NCI-H1930 (cell line): ENCODE measurements around the gene SH3RF3.

ENCODE experiments used
- DNase-seq, 2 experiments: peaks; one replicate each; lab custom pipeline; 2025; lab: John Stamatoyannopoulos, UW

SH3RF3 gene

DNA sequence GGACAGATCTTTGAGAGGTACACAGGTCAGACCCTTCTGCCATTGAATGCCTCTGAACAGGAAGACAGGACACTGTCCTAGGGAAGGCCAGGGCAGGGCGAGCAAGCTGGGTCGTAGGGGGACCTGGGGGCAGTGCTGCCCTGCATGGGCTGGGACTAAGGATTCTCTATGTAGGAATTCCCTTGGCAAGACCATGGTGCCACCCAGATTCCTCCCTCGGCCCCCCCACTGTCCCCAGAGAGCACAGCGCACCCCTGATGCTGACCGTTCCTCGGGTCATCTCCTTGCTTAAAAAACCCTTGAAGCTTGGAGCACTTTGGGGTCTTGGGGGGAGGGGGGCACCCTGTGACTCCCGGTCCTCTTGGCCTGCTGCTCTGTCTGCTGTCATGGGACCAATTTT is 289.7 kb downstream of the SH3RF3 start:
- no peak for DNase-seq

DNA sequence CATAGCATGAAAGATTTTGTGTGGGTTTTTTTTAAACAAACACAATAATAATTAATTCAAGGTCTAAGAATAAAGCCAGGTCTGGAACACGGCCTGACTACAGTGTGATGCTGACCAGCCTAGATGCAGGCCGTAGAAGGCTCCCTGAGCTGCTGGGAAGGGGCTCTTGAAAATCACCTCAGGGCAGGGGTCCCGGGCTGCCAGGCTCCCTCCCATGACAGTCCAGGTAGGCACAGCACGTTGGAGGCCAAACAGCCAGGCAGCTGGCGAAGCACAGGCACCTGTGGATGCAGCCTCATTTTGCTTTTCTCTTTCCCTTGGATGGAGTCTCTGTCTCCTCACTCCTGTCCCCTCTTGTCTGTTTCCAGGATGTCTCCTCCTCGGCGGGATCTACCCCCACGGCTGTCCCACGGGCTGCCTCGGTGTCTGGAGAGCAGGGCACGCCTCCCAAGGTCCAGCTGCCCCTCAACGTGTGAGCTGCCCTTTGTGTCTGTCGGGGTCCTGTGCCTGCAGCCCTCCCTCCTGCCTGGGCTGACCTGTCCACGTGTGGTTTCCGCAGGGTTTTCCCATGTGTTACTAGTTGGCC is 290.3 kb downstream of the SH3RF3 start:
- DNase-seq, result no peak

DNA sequence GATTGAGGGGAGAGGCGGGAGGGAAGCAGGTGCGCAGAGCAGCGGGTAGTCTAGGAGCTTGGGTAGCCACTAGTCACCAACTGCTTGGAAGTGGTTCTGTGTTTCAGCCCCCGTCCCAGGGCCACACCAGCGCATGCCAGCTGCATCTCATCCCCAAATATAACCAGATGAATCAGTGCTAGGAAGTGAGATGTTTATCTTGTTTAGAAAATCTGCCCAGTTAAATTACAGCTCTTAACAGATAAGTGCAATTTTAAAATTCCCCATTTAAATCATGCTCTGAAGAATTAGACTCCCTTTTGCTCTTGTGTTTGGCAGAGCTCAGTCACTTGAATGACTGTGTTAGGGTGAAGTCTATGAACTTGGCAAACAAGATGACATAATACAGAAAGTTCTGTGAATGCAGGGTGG is 291.0 kb downstream of the SH3RF3 start:
- no peak for DNase-seq

DNA sequence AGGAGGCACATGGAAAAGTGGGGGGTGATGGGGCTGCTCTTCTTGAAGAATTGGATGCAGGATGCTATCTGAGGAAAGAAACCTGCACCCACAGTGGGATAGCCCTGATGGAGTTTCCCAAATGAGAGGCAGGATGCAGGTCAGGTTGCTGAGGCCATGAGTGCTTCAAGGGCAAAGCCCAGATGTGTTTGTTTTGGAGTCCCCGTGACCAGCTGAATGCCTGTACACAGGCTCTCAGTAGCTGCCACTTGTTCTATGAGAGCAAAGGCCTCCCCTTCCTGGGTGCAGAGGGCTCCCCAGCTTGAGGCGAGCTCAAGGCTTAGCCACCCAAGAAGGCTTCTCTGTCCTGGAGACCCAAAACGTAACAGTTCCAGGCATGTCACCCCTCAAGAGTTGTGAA is 292.1 kb downstream of the SH3RF3 start:
- DNase-seq, result no peak

DNA sequence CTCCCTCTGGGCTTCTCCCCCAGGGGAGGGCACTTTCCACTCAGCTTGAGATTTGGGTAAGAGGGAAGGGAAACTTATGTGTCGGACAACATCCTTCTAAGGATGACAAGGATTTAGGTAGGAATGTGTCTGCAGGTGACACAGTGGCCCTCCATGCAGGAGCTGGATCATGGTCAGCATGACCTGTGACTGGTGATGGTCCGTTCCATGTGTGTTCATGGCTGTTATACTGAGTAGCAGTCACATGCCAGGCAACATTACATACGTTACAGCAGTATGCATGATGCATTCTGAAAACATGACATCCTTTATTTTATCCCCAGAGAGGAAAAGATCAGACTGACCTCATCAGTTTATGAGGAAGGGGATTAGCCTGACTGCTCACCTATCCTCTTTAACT is 292.6 kb downstream of the SH3RF3 start:
- no peak for DNase-seq

DNA sequence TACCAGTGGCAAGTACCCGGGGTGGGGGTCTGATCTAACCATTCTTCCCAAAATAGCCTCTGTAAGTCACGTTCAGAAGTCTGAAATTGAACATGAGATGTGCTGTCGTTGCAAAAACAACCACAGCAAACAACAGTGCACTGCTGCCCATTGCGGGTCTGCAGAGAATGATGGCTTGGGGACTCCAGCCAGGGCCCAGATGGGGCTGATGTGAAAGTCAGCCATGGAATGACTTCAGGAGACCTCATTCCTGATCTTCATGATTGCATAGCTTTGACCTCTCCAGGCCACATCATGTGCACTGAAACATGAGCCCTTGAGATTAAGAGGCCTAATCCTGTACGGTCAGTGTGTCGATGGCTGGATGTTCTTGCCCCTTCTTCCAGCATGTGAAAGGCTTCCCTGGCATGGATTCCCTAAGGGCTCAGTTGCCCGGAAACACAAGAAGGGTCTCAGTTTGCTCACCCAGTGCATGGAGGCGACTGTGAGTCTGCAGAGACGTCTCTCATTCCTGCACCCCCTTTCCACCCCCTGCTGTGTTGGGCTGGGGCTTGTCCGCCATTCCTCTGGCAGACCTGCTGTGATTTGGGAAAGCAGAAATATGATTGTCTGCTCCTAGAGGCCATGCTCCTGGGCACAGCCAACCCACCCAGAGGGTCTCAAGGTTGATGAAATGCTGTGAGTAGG is 293.2 kb downstream of the SH3RF3 start:
- DNase-seq, result no peak

DNA sequence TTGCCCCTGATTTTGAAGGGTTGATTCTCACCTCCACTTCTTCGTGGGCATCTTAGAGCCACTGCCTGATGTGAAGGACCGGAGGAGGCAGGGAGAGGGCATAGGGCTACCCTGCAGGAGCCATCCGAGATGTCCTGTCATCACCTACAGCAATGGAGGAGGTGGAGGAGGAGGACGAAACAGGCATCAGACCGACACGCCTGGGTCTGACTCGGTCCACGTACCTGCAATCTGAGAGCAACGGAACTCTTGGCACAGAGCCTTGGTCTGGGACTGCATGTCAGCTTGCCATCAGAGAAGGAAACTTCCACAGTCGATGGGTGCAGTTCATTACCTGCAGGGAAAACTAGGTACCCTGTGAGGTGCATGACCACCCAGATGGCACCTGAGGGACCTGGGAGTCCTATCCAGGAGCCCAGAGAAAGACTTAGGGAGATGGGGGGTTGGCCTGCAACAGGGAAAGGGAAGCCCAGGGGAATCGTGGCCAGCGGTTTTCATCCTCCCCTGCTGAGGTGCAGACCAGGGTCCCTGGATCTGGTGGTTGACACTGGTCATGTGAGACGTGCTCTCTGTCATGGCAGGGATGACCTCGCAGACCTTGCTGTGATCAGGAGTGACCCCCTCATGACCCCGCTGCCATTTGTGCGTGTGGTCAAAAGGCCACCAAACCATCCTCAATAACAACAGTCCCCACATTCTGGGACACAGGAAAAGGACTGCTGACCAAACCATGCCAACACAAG is 293.9 kb downstream of the SH3RF3 start:
- no peak for DNase-seq

DNA sequence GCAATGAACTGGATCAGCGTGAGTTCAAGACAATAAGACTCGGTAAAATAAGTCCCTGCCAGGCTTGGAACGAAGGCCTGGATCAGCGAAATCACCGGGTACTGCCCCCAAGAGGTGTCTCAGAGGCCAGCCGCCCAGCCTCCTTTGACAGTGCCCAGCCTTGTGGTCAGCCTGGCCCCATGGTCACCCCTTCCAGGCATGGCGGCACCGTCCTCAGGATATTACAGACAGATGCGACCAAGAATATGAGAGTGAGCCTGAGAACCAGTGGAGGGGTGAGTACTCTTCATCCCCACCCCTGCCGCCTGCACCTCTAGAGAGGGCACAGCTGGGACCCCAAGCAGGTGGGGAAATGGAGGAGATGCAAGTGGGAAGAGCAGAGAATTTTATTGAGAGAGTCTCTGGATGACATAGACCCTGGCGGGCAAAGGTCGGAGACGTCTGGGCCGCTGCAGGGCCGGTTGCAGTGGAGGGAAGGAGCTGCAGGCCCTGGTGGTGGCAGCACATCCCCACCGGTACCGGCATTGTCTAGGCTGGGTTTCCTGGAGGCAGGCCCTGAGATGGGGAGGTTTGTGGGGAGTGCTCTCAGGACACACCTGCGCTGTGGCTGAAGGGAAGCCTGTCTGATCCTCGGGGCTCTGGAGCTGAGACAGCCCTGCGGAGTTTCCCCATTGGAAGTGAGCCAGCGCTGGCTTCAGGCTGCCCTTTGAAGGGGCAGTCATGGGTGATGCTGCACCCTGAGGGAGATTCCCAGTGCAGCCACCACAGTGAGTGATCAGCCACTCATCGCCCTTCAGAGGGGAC is 294.8 kb downstream of the SH3RF3 start:
- no peak for DNase-seq

DNA sequence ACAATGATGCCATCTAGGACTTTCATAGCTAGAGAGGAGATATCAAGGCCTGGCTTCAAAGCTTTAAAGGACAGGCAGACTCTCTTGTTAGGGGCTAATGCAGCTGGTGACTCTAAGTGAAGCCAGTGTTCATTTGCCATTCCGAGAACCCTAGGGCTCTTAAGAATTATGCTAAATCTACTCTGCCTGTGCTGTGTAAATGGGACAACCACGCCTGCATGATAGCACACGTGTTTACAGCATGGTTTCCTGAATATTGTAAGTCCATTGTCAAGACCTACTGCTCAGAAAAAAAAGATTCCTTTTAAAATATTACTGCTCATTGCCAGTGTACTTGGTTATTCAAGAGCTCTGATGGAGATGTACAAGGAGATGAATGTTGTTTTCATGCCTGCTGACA is 296.4 kb downstream of the SH3RF3 start:
- DNase-seq, result no peak

DNA sequence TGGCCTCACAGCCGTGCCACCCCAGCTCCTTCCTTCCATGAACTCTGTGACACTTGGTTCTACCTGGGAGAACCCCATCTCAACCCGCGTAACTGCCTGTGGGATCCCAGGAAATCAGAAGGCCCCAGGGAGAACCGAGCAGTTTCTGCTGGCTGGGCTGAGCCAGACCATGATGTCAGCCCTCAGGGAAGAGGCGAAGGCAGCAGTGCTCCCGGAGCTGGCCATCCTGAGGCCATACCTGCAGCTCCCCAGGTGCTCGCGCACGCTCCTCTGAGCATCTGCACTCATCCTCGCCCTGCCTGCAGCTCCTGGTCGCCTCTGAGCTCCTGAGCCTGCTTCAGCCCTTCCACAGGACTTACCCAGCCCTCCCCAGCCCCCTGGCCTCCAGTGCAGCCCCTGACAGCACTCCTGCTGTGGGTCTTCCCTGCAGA is 298.7 kb downstream of the SH3RF3 start:
- no peak for DNase-seq

DNA sequence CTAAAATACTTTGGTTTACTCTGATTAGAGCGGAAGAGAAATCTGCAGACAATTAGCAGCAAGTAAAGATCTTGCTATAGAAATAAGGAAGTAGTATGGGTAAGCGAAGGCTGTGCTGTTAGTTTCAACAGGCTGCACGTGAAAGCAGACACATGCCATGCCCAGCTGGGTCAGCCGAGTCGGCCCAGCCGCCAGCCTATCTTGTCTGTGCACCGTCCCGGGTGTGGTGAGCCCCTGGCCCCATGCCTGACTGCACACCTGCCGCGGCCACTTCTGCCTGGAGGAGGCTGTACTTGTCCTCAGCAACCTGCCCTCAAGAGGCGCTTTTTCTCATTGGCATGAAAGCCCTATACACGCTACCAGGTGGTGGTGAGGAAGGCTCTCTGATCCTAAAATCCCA is 299.3 kb downstream of the SH3RF3 start:
- DNase-seq, result no peak

DNA sequence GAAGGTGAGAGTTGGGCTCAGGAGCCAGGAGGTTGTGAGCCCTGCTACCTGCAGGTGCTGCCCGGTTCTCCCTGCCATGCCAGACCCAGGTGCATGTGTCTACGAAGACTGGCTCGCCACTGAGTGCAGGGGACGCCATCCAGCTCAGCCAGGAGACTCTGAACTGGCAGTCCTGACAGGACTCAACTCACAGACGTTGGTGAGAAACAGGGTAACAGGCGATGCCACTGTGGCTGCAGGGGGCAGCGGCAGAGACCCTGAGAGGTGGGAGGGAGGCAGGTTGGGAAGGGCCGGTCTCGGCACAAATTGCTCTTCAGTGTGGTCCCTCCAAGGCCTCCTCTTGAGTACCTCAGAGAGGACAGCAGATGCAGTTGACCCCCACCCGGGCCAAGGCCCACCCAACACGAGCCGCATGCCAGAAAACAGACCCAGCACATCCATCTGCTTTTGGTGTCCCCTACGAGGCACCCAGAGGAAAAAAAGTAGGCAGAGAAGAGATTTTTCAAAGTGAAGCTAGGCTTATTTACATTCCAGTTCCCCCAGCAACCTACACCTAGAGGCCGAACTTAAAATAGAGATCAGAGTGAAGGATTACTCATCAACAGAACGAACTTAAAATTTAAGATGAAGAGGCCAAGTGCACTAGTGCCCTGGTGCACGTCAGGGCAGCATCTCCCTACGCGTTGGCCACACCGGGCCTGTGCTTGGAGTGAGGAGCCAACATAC is 300.0 kb downstream of the SH3RF3 start:
- no peak for DNase-seq

DNA sequence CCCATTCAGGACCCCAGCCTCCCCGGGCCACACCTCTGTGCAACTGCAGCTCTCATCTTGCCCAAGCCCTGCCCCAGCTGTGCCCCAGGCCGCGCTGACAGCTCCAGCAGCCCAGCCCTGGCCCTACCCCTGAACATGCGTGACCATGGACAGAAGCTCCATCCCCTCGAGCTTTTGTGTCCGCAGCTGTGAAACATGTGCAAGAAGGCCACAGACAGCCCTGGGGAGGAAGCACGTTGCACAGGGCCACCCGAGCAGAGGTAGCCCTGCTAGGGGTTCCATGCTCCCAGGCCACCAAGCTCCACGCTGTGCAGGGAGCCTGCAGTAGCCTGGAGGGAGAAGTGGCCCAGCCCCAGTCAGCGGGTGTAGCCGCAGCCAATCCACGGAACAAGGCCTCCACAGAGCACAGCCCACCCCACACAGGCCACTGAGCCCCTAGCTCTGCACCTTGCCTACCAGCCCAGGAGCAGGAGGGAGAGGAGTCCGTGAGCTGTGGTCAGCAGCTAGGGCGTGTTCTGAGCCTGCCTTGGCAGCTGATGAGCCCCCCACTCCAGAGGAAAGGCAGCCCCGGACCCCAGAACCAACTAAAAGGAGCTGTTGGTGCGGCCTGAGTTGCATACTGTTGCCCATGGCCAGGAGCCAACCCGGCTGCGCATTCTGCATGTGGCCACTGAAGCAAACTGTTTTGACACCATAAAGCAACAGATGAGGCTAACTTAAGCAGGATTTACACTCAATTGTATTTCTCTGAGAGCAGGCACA is 300.7 kb downstream of the SH3RF3 start:
- DNase-seq, result no peak

DNA sequence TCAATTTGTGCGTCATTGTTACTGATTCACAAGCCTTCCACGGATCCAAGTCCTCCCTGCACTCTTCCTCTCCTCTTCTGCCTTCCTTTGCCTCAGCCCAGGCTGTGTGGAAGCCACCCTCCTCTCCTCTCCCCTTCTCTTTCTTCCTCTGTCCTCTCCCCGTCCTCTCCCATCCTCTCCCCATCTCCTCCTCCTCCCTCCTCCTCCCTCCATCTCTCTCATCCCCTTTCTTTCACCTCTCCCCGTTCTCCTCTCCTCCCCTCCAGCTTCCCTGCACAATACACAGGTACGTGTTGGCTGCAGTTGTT is 301.3 kb downstream of the SH3RF3 start:
- no peak for DNase-seq

DNA sequence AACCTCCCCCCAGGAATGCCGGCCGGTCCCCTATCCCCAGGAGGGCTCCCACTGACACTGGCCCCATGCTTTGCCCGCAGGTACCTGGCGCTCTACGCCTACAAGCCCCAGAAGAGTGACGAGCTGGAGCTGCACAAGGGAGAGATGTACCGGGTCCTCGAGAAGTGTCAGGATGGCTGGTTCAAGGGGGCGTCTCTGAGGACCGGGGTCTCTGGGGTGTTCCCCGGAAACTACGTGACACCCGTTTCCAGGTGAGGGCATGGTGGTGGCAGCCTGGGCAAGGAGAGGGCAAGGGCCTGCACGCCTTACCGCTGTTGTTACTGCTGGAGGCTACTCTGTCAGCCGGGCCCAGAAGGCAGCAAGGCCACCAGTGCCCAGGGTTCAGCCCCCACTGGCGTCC is 303.4 kb downstream of the SH3RF3 start:
- no peak for DNase-seq

DNA sequence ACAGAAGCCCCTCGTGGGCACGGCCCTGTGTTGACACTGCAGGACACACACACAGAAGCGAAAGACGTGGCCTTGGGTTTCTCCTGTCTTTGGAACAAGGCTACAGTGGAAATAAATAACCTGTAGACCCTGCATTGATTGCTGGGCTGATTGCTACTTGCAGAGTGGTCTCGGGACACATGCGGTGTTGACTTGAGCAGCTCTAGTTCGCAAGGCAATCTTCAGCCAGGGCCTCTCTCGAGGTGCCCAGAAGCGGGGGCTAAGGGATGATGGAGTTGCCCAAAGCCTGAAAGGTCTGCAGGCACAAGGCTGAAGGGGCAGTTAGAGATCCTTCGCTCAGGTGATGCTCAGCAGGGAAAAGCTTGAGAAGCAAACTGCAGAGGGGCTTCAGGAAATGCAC is 304.5 kb downstream of the SH3RF3 start:
- no peak for DNase-seq

DNA sequence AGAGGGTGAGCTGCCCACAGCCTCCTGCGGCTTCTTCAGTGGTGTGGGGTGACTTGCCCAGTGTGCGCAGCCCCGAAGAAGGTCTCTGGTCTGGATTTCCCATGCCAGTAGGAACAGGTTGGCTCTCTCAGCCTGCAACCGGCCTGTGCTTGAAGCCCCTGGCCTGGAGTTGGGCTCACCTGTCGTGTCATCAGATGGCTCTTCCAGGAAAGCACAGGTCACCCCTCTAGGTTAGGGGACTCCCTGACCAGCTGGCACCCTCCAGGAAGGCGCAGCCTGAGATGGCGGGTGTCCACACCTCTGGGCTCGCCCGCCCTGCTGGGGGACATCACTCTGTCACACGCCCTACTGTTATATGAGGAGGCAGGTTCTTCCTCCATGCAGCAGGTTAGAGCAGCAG is 304.9 kb downstream of the SH3RF3 start:
- DNase-seq, result no peak

DNA sequence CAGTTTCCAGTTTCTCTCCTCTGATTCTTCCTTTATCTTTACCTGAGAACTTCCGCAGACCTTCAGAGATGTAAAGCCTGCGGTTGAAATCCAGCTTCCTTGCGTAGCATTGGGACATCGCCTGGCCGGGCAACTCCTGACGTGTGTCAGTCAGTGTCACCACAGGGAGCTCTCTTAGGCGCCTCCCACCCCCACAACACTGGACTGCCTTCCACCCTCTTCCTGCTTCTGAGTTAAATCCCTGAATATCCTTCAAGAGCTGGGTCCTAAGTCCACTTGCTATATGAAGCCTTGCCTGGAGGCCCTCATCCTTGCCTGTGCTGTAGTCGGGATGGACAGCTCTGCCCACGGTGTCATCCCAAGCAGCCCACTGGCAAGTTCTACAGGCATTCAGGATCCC is 305.3 kb downstream of the SH3RF3 start:
- no peak for DNase-seq

DNA sequence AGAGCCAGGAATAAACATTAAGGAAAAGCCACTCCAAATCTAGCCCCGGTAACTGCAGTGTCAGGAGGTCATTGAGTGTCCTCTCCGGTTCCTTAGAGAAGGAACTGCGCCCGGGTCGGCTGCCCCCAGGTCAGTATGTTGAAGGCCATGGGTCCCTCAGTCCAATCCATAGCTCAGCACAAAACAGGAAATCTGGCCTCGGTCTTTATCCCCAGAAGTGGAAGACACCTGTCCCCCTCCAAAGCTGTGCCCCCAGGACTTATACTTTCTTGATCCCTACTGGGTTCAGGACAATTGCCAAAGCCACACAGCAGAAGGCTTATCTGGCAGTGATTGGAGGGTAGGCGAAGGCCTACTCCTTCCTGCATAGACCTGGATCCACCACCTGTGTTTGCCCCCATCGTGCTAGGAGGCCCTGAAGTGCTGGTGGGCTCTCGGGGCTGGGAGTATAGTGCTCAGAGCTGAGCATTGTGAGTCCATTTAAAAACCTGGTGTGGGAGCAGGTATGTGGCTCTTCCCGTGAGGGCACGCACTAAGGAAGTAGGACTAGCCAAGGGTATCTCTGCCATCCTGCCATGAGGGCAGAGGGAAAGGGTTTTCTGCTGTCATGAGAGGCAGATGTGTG is 306.2 kb downstream of the SH3RF3 start:
- no peak for DNase-seq

DNA sequence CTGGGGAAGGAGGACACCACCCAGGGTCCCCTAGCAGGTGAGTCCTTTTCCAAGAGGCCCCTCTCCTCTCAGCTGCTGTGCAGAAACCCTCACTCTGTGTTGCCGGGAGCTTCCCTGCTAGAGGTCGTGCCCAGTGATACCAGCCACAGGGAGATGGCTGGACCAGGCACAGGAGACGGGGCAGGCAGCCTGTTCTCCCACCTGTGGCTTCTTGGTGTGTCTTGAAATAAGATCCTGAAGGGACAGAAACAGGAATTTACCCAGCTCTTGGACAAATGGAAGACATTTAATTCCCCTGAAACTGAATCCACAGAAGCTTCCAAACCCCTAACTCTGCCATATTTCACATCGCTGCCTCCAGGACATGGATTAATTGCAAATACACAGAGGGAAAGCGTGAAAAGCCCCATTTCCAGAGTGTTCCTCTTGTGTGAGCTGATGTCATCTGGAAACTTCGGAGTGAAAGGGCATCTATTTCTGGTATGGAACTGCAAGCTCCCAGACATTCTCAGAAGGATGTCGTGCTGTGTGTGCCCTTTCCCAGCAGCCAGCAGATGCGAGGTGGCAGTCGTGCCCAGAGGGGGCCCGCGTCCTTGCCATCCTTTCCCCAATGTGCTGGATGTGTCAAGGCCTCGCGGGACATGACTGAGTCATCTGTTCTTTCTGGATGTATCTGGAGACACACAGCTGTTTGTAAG is 307.0 kb downstream of the SH3RF3 start:
- DNase-seq, result no peak
